GM19397 (cell line): ENCODE data around the gene SLC7A10.
"Not testable (repeated sequence)": the region's sequence is repeated elsewhere in the genome, so short reads cannot be mapped to it uniquely, and the experiment has no call there.

Experiments
- ATAC-seq: cut with Tn5 transposase; IDR thresholded peaks from one replicate; pipeline ENCODE4 v1.9.1; 2021; ENCODE audit warnings: mild to moderate bottlenecking, moderate library complexity; ENCODE audit not compliant: unreplicated experiment

Gene SLC7A10

GRCh38 chr19:33239223-33239975 lies 13.7 kb upstream of the SLC7A10 start:
- ATAC-seq, result no peak

- no peak for ATAC-seq
Measured at GRCh38 chr19:33238481-33239149, 13.0 kb upstream of the SLC7A10 start.

GRCh38 chr19:33236696-33237390 lies 11.2 kb upstream of the SLC7A10 start:
- ATAC-seq, result no peak

DNA sequence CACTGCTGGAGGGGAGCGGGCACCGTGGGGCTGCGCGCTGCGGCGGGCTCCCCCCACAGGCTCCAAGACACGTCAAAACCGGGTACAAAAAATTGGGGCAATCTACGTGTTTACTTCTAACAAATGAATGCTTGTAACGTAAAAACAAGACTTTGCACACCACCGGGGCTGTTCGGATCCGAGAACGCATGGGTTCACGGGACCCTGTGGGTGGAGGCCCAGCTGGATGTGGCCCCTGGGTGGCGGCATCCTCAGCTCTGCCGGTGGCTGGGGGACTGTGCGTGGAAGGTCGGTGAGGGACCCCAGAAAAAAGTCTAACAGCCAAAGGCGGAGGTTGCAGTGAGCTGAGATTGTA lies 10.3 kb upstream of the SLC7A10 start:
- no peak for ATAC-seq

DNA sequence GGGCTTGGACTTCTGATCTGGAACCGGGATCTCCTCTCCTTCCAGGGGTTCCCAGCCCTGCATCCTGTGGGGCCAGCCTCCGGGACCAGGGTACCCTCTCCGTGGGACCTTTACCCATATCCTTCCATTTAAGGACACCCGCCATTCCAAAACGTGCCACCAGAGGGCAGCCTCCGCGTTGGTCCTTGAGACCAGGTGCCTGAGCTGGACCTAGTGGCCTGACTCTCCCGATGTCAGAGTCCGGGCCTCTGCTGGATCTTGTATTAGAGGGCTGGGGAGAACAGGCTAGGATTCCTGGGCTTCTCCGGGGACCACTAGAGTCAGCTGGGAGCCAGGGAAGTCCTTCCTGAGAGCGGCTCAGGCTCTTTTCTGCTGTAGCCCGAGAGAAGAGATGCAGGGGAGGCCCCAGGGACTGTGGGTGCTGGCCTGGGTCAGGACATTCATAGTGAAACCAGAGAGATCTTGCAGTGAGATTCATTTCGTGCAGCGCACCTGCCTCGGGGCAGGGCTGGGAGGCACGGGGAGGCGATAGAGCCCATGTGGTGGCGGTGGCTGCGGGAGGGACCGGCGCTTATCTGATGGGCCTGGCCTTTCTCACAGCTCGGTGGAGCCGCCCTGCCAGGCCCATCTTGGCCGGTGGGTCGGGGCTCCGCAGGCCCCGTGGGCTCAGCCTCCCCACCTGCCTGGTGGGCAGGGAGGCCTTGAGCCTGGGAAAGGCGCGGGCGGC lies 9.8 kb upstream of the SLC7A10 start:
- ATAC-seq, result peak; percentile 74

GRCh38 chr19:33234736-33235135 lies 9.1 kb upstream of the SLC7A10 start:
- no peak for ATAC-seq

GRCh38 chr19:33234092-33234491 lies 8.4 kb upstream of the SLC7A10 start:
- ATAC-seq, result no peak

DNA sequence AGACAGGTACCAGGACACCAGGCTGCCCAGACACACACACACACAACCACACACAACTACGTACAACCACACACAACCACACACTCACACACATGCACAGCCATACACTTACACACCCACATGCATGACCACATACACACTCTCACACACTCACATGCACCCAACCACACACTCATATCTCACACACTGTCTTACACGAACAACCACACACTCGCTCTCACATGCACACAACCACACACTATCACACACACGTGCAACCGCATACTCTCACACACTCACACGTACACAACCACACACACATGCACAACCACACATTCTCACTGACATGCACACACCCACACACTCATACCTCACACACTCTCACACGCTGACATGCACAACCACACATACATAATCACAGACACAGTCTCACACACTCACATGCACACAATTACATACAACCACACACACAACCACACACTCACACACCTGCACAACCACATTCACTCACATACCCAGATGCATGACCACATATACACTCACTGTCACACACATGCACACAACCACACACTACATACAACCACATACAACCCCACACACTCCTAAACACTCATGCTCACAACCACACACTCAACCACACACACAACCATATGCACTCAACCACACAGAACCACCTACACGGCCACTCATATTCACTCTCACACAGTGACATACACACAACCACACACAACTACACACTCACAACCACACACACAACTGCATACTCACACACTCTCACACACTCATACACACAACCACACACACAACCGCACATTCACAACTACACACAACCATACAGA lies 7.6 kb upstream of the SLC7A10 start:
- ATAC-seq, result no peak

DNA sequence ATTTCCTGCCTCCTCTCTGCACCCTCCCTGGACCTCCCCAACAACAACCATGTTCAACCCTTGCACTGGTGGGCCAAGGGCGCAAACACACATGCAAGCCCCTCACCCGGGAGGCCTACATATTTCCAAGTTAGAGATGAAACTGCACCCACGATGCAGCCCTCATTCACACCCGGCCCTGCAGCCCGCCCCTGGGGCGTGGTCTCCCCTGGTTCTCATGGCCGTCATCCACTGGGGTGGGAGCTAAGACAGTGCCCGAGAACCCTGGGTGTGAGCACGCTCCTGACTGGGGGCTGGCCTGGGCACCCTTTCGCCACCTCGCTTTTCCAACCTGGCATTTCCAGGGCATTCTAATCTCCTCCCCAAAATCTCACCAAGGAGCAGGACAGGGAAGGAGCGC lies 7.0 kb upstream of the SLC7A10 start:
- ATAC-seq, result no peak

DNA sequence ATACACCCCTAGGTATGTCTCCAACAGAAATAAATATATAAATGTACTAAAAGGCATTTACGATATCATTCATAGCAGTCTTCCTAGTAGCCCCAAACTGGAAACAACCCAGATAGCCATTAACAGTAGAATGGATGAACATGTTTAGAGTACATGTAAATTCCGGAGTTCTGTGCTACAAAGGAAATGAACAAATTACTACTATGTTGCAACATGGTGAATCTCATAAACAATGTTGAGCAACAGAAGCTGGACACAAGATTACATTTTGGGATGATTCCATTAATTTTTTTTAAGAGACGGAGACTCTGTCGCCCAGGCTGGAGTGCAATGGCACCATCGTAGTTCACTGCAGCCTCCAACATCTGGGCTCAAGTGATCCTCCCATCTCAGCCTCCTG lies 5.9 kb upstream of the SLC7A10 start:
- ATAC-seq, result no peak

DNA sequence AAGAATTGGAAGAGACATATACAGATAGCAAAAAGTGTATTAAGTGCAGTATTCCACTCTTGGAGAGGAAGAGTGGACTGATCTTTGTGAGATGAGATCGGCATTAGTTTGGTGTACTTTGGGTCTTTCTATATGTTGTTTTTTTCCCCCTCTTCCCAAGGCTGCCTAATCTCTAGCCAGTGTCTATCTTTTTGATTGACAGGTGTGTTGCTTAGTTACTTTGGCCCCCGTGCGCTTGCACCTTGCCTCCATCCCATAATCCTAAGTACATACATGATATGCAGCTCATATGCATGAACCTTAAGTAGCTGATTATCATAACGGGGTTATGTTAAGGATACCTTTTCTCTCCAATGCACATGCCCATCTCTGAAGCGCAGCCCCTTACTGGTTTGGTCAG lies 4.3 kb upstream of the SLC7A10 start:
- no peak for ATAC-seq

DNA sequence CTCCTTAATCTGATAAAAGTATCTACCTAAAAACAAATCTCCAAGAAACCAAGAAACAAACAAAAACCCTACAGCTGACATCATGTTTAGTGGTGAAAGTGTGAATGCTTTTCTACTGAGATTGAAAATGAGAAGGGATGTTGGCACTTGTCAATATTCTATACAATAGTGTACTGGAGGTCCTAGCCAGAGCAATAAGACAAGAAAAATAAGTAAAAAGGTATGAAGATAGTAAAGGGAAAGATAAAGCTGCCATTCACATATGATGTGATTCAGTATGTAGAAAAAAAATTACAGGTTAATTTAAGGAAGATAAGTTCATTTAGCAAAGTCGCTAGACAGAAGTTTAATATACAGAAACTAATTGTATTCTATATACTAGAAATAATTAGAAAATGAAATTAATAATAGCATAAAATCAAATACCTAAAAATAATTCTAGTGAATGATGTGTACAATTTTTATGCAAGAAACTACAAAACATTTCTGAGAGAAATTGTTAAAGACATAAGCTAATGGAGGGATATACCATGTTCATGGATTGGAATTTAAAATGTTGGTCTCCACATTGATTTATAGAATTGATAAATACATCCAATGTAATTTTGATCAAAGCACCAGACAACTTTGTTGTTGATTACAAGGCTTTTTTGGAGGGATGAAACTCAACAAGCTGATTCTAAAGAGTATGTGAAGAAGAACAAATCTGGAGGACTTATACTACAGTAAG lies 2.4 kb upstream of the SLC7A10 start:
- ATAC-seq, result no peak

- no peak for ATAC-seq
Measured at GRCh38 chr19:33227242-33227650, 1.6 kb upstream of the SLC7A10 start.

DNA sequence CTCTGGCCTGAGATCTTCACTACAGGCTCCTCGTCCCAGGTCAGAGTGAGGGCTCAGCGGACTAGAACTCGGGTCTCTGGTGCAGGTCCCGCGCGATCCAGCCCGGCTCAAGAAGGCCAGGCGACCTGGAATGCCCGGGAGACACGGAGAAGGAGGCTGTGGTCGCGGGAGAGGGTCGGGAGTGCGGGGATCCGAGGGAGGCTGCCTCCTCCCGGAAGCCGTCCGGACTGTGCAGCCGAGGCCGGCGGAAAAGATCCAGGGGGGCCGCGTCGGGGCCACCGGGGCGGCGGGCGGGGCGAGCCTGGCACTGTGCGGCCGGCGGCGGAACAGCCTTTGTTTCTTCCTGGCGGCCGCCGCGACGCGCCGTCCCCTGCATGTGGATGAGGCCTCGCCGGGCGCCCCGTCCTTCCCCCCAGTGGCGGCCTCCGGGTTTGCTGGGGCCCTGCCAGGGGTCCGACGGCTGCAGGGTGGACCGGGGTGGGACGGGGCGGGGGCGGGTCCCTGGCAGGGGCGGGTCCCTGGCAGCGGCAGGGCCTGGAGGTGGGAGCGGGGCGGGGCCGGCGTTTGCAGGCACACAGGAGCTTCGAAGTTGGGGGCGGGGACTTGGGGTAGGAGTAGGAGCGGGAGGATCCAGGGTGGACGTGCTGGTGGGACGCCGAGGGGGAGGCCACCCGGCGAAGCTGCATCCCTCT lies 1.0 kb upstream of the SLC7A10 start:
- ATAC-seq, result no peak

- no peak for ATAC-seq
Measured at GRCh38 chr19:33224694-33225457, 774 bp downstream of the SLC7A10 start.

DNA sequence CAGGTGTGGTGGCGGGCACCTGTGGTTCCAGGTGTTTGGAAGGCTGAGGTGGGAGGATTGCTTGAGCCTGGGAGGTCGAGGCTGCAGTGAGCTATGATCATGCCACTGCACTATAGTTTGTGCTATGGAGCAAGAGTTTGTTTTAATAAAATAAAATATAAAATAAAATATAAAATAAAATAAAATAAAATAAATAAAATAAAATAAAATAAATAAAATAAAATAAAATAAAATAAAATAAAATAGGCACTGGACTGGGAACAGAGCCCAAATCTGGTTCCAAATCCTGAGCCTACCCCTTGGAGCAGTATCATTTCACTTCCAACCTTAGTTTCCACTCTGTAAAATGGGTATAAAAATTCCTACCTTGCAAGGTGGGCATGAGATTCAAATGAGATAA lies 3.4 kb downstream of the SLC7A10 start:
- not testable (repeated sequence) for ATAC-seq

- ATAC-seq, result no peak
Measured at GRCh38 chr19:33221638-33222037, 4.0 kb downstream of the SLC7A10 start.

GRCh38 chr19:33220735-33221134 lies 4.9 kb downstream of the SLC7A10 start:
- ATAC-seq, result no peak

GRCh38 chr19:33220115-33220514 lies 5.5 kb downstream of the SLC7A10 start:
- no peak for ATAC-seq
